ENCODE data around the gene PRPF31. TPM values are rescaled to one million over a fixed set of nuclear protein-coding genes. Genes with fewer than 3 reads are reported as not detected.

PRPF31 gene
- total and polyA plus RNA-seq, 2 of the 13 experiments (the other 11 are each of a cell fraction or from before 2014, with no cell fraction given): 23.8 to 63.8 TPM

GRCh38 chr19:54115109-54116063, at the start of gene PRPF31, which contains the start of gene TFPT (continued):
- TF ChIP-seq MXD3 (CRISPR knock-in tag; IDR thresholded peaks at IDR 0.05): 0 out of 2 replicates have a peak, but pooled peaks have one; percentile 52
- TF ChIP-seq HDAC1 (CRISPR knock-in tag; IDR thresholded peaks at IDR 0.05): peak; percentile 99
- no peak for TF ChIP-seq NFIB (CRISPR knock-in tag; IDR thresholded peaks at IDR 0.05; ENCODE audit: borderline replicate concordance)
- peak; percentile 62; the same call in 1 of the 2 replicates for TF ChIP-seq ZNF331 (CRISPR knock-in tag; IDR thresholded peaks at IDR 0.05)
- peak; percentile 81 for TF ChIP-seq ZNF816 (CRISPR knock-in tag; IDR thresholded peaks at IDR 0.05; ENCODE audit: borderline replicate concordance)
- TF ChIP-seq ZBTB39 (CRISPR knock-in tag; IDR thresholded peaks at IDR 0.05): no peak
- no peak for TF ChIP-seq SKIL (CRISPR knock-in tag; IDR thresholded peaks at IDR 0.05; ENCODE audit: borderline replicate concordance)
- no peak for TF ChIP-seq RELA (CRISPR knock-in tag; IDR thresholded peaks at IDR 0.05)
- peak; percentile 95 for TF ChIP-seq TGIF2 (CRISPR knock-in tag; IDR thresholded peaks at IDR 0.05)
- TF ChIP-seq SOX13 (IDR thresholded peaks at IDR 0.05): no peak
- TF ChIP-seq SOX13 (CRISPR knock-in tag; conservative IDR thresholded peaks at IDR 0.05 in 1 of 2, IDR thresholded peaks at IDR 0.05 in 1 of 2): no peak; a peak in 2 of 4 replicates
- TF ChIP-seq POLR2G (IDR thresholded peaks at IDR 0.05; ENCODE audit: low read depth, low read length): peak; percentile 94
- TF ChIP-seq GMEB1 (CRISPR knock-in tag; IDR thresholded peaks at IDR 0.05; ENCODE audit: borderline replicate concordance): peak; percentile 99
- no peak for TF ChIP-seq ZNF225 (CRISPR knock-in tag; IDR thresholded peaks at IDR 0.05)
- TF ChIP-seq RAD21 (CRISPR knock-in tag; IDR thresholded peaks at IDR 0.05): no peak
- peak; percentile 15 for TF ChIP-seq AKAP8 (CRISPR knock-in tag; IDR thresholded peaks at IDR 0.05)
- TF ChIP-seq NFYB (CRISPR knock-in tag; IDR thresholded peaks at IDR 0.05): peak; percentile 94
- TF ChIP-seq ZNF263 (CRISPR knock-in tag; IDR thresholded peaks at IDR 0.05): no peak
- TF ChIP-seq ETS1 (CRISPR knock-in tag; IDR thresholded peaks at IDR 0.05): no peak
- peak; percentile 57; the same call in 1 of the 2 replicates for TF ChIP-seq HES4 (CRISPR knock-in tag; IDR thresholded peaks at IDR 0.05; ENCODE audit: borderline replicate concordance)
